HepG2 (cell line): ENCODE data around the gene PUS3. TPM values are rescaled to one million over a fixed set of nuclear protein-coding genes. Genes with fewer than 3 reads are reported as not detected.
A peak's percentile ranks its signal among the peaks of the same experiment; 100 is the strongest.

ENCODE experiments used
- ARID5B ChIP-seq: IDR thresholded peaks from 2 replicates; pipeline ENCODE4 v1.4.0; 2020; ENCODE audit warnings: mild to moderate bottlenecking, missing genetic modification reagents
- BCLAF1 ChIP-seq: fragments of 450-650 bp; IDR thresholded peaks from 2 replicates; pipeline ENCODE4 v1.6.1; 2017; ENCODE audit warnings: mild to moderate bottlenecking
- FOSL2 ChIP-seq: sonication (generic); formaldehyde crosslinking; IDR thresholded peaks from 2 replicates; pipeline ENCODE4 v1.4.0; 2020; ENCODE audit warnings: missing genetic modification reagents
- HNRNPH1 ChIP-seq: fragments of 200-400 bp; formaldehyde crosslinking; optimal IDR thresholded peaks from 2 replicates; pipeline ENCODE3; 2017; ENCODE audit warnings: mild to moderate bottlenecking, low read depth, low read length
- LCORL ChIP-seq, 2 experiments: fragments of 450-650 bp in 1 of 2; sonication (generic) in 1 of 2; formaldehyde crosslinking in 1 of 2; IDR thresholded peaks; 2 replicates each; pipeline versions ENCODE4 v1.5.0 to v1.6.1; 2017 to 2020; ENCODE audit warnings: antibody characterized with exemption in 1 of 2, missing genetic modification reagents in 1 of 2
- MIXL1 ChIP-seq: IDR thresholded peaks from 2 replicates; pipeline ENCODE4 v1.6.1; 2016
- MYC ChIP-seq: sonication (generic); formaldehyde crosslinking; IDR thresholded peaks from 2 replicates; pipeline ENCODE4 v1.9.0; 2021; ENCODE audit warnings: missing genetic modification reagents, borderline replicate concordance
- PHF8 ChIP-seq: sonication (generic); formaldehyde crosslinking; IDR thresholded peaks from 2 replicates; pipeline ENCODE4 v1.5.0; 2020; ENCODE audit warnings: missing genetic modification reagents
- POGZ ChIP-seq: sonication (generic); formaldehyde crosslinking; IDR thresholded peaks from 2 replicates; pipeline ENCODE4 v1.4.0; 2020; ENCODE audit warnings: mild to moderate bottlenecking, missing genetic modification reagents
- SAP130 ChIP-seq: IDR thresholded peaks from 2 replicates; pipeline ENCODE4 v1.6.1; 2016; ENCODE audit warnings: low read depth
- ZNF337 ChIP-seq: sonication (generic); formaldehyde crosslinking; IDR thresholded peaks from 2 replicates; pipeline ENCODE4 v1.5.1; 2020; ENCODE audit warnings: missing genetic modification reagents, low read depth, mild to moderate bottlenecking, borderline replicate concordance
- ZNF512B ChIP-seq: sonication (generic); formaldehyde crosslinking; IDR thresholded peaks from 2 replicates; pipeline ENCODE4 v1.5.1; 2020; ENCODE audit warnings: missing genetic modification reagents, mild to moderate bottlenecking, borderline replicate concordance
- ZNF574 ChIP-seq: sonication (generic); formaldehyde crosslinking; IDR thresholded peaks from 2 replicates; pipeline ENCODE4 v1.4.0; 2020; ENCODE audit warnings: missing genetic modification reagents
- polyA plus RNA-seq, 8 experiments: library from polyadenylated mRNA; depleted of rRNA in 3 of 8; stranded (reverse) in 7 of 8; unstranded in 1 of 8; fragments of >200 nt; fragmentation: Illumina TruSeq in 4 of 8; extraction: Trizol in 4 of 8; gene quantifications; 2 replicates each; pipeline versions ENCODE4 v1.2.1 to v1.2.3, GENCODE V29; 2011 to 2016; ENCODE audit warnings: low read depth in 4 of 8, missing spikeins in 1 of 8, mixed read lengths in 1 of 8; ENCODE audit not compliant: insufficient read depth in 1 of 8
- total RNA-seq, 5 experiments: library from RNA; depleted of rRNA; stranded (reverse); fragments of >200 nt; fragmentation: Illumina TruSeq; extraction: Trizol; gene quantifications; 2 replicates each; pipeline ENCODE4 v1.2.3, GENCODE V29; 2016; ENCODE audit warnings: low read depth in 1 of 5
- TF ChIP-seq, protein P1 (sequence below): sonication (generic); formaldehyde crosslinking; IDR thresholded peaks from 2 replicates; pipeline ENCODE4 v1.4.0; 2020; ENCODE audit warnings: missing genetic modification reagents, low read depth, mild to moderate bottlenecking, borderline replicate concordance

The PUS3 gene
- total and polyA plus RNA-seq, 2 of the 13 experiments (the other 11 are each of a cell fraction or from before 2014, with no cell fraction given) = 6.0 to 18.2 TPM

DNA sequence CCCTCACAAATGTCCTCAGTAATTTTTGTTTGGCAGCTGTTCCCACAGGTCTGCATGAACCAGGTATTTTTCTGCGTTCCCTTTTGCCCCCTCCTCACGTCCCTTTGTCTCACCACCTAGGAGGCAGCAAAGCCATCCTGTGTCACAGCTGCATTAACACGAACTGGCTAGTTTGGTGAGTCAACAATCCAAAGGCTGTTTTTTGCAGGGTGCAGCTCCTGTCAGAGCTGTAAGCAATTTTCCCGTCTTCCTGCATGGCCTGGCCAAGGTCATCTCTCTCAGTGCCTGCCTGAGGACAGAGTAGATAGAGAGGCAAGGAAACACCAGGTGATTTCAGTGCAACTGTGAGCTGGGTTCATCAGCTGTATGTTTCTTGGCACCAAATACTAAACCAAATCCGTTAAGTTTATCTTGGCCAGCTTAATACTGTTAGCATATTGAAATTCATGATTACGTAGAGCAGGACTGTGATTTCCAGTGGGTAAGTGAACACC, 22.3 kb upstream of the PUS3 start (continued):
- peak; percentile 34; the same call in 1 of the 2 replicates for TF ChIP-seq PHF8
- no peak for TF ChIP-seq LCORL (IDR thresholded peaks at IDR 0.05)
- TF ChIP-seq LCORL (CRISPR knock-in tag; IDR thresholded peaks at IDR 0.05) = peak; percentile 82
- no peak for TF ChIP-seq BCLAF1
- peak; percentile 85 for TF ChIP-seq SAP130 (CRISPR knock-in tag)
- TF ChIP-seq FOSL2 = peak; percentile 85
- TF ChIP-seq ZNF574 = peak; percentile 36; the same call in 1 of the 2 replicates
- TF ChIP-seq ZNF337 (CRISPR knock-in tag) = no peak
- 0 out of 2 replicates have a peak, but pooled peaks have one; percentile 20 for TF ChIP-seq MYC (CRISPR knock-in tag)
- TF ChIP-seq, protein P1, sequence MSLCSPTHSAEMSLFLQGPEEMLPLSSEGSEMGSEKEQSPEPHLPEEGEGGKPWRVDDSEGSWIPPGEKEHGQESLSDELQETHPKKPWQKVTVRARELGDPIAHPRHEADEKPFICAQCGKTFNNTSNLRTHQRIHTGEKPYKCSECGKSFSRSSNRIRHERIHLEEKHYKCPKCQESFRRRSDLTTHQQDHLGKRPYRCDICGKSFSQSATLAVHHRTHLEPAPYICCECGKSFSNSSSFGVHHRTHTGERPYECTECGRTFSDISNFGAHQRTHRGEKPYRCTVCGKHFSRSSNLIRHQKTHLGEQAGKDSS (CRISPR knock-in tag) = peak; percentile 50; the same call in 1 of the 2 replicates
- no peak for TF ChIP-seq HNRNPH1
- no peak for TF ChIP-seq ZNF512B (CRISPR knock-in tag)
- peak; percentile 76 for TF ChIP-seq ARID5B (CRISPR knock-in tag)
- TF ChIP-seq MIXL1 (CRISPR knock-in tag) = peak; percentile 89
- TF ChIP-seq POGZ = 0 out of 2 replicates have a peak, but pooled peaks have one; percentile 25
